CD4-positive, alpha-beta T cell treated with Interleukin-4 for 4 hours (primary cell): ENCODE data around the gene PCDHGB6.
A peak's percentile ranks its signal among the peaks of the same experiment; 100 is the strongest.
"Not testable (repeated sequence)": the region's sequence is repeated elsewhere in the genome, so short reads cannot be mapped to it uniquely, and the experiment has no call there.

Experiments used
- DNase-seq: peaks from one replicate; pipeline ENCODE4 v3.0.0-alpha.2; 2020

PCDHGB6 gene

GRCh38 chr5:141407790-141408505 is at the start of gene PCDHGB6:
Gene PCDHGB6, plus strand, starts transcription at chr5:141408021. Its CDS starts 182 bp downstream, at chr5:141408203.
- DNase-seq, result peak; percentile 29

- DNase-seq, result peak; percentile 30
Observed at GRCh38 chr5:141359790-141360426, 47.9 kb upstream of the PCDHGB6 start, which contains the start of gene PCDHGB2. Gene PCDHGB2, plus strand, starts transcription at chr5:141359994. Its CDS starts 142 bp downstream, at chr5:141360136.

GRCh38 chr5:141360685-141361084 is 47.1 kb upstream of the PCDHGB6 start:
- no peak for DNase-seq

GRCh38 chr5:141362719-141363118 is 45.1 kb upstream of the PCDHGB6 start:
- DNase-seq, result no peak

GRCh38 chr5:141363952-141364660 is 43.7 kb upstream of the PCDHGB6 start, which contains the start of gene PCDHGA5:
Gene PCDHGA5, plus strand, starts transcription at chr5:141364162. Its CDS starts 169 bp downstream, at chr5:141364331.
- DNase-seq, result no peak

- no peak for DNase-seq
Observed at GRCh38 chr5:141366016-141366896, 41.6 kb upstream of the PCDHGB6 start.

GRCh38 chr5:141369994-141370848 is 37.6 kb upstream of the PCDHGB6 start, which contains the start of gene PCDHGB3:
Gene PCDHGB3, plus strand, starts transcription at chr5:141370242. Its CDS starts 153 bp downstream, at chr5:141370395.
- DNase-seq, result peak; percentile 39

GRCh38 chr5:141371572-141372475 is 36.0 kb upstream of the PCDHGB6 start:
- DNase-seq, result no peak

- no peak for DNase-seq
Observed at GRCh38 chr5:141373673-141374317, 34.0 kb upstream of the PCDHGB6 start, which contains the start of gene PCDHGA6. Gene PCDHGA6, plus strand, starts transcription at chr5:141373891. Its CDS starts 193 bp downstream, at chr5:141374084.

- DNase-seq, result no peak
Observed at GRCh38 chr5:141374627-141375026, 33.2 kb upstream of the PCDHGB6 start.

GRCh38 chr5:141375444-141376155 is 32.2 kb upstream of the PCDHGB6 start:
- not testable (repeated sequence) for DNase-seq

- DNase-seq, result no peak
Observed at GRCh38 chr5:141382469-141383294, 25.1 kb upstream of the PCDHGB6 start, which contains the start of gene PCDHGA7. Gene PCDHGA7, plus strand, starts transcription at chr5:141382742. Its CDS starts 158 bp downstream, at chr5:141382900.

GRCh38 chr5:141383345-141383744 is 24.5 kb upstream of the PCDHGB6 start:
- DNase-seq, result no peak

- no peak for DNase-seq
Observed at GRCh38 chr5:141384471-141385267, 23.2 kb upstream of the PCDHGB6 start.

GRCh38 chr5:141387557-141388311 is 20.1 kb upstream of the PCDHGB6 start, which contains the start of gene PCDHGB4:
Gene PCDHGB4, plus strand, starts transcription at chr5:141387698. Its CDS starts 187 bp downstream, at chr5:141387885.
- DNase-seq, result peak; percentile 6

GRCh38 chr5:141388661-141389060 is 19.2 kb upstream of the PCDHGB6 start:
- no peak for DNase-seq
